Stimulated activated CD8-positive, alpha-beta memory T cell treated with anti-CD3 and anti-CD28 coated beads, Interleukin-4, amount 100 ng/mL, for 4 hours (primary cell): ENCODE results near the gene VRK3.
A peak's percentile ranks its signal among the peaks of the same experiment; 100 is the strongest.

Experiments
- DNase-seq, 2 donors: peaks; one replicate each; pipeline ENCODE4 v3.0.0-alpha.2; 2020; ENCODE audit warnings: low read depth in 2 of 2, low spot score in 1 of 2

Gene VRK3

GRCh38 chr19:49931293-49932040 lies 93.7 kb downstream of the VRK3 start:
- DNase-seq, result no peak

GRCh38 chr19:49930483-49931011 lies 94.6 kb downstream of the VRK3 start:
- DNase-seq, result no peak

DNA sequence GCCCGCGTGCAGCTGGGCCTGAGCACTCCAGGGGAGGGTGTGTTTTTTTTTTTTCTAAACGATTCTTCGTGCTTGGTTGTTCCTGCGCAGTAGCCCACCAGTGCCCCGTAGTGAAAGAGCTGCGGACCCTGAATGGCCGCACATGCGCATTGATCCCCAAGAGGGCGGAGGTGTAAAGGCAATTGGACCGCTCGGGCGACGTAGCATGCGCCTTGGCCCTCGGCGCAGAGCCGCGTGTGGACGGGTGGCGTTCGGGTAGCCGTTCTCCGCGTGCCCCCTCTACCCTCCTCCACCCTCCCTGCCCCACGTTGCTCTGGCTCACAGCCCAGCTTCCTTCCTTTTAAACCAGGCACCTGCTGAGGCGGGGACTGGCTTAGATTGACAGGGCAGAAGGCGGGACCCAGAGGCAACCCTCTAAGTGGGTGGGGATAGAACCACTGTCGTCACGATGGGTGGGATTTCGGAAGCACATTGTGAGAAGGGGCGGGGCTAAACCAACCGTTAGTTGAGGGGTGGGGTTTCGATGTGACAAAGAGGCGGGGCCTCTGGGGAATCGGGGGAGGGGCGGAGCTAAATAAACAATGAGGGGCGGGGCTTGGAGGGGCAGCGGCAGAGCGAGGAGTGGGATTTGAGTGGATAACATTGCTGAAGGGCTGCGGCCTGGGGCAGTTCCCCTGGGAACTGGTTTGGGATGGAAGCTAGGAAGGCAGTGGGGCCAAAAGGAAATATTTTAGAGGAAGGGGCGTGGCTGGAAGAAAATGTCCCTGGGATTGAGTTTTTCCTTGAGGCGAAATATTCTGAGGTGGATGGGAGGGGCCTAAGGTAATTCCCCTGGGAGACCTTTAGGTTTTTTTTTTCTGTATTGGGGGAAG lies 95.3 kb downstream of the VRK3 start:
- peak; percentile 86 to 89 for DNase-seq

GRCh38 chr19:49929121-49929610 lies 96.0 kb downstream of the VRK3 start, which contains the start of the genes ATF5 and NUP62:
ATF5 (plus strand) TSS chr19:49929205; CDS start chr19:49930851, 1,646 bp downstream.
NUP62 (minus strand) TSS chr19:49929504; CDS start chr19:49909807, 19,697 bp downstream.
- peak; percentile 83 to 87 for DNase-seq

- DNase-seq, result no peak
These were observed 97.5 kb downstream of the VRK3 start for GRCh38 chr19:49927526-49928264.

GRCh38 chr19:49926515-49926914 lies 98.7 kb downstream of the VRK3 start:
- no peak for DNase-seq
